Measurements from ENCODE around the gene CBLN1. TPM values are rescaled to one million over a fixed set of nuclear protein-coding genes. Genes with fewer than 3 reads are reported as not detected.

Gene CBLN1
- total RNA-seq (2022) = not detected in 2 replicates
- Bru-seq, nascent RNA = not detected
- not detected for BruChase-seq, experiment 1, labeled RNA remaining after a 6-hour chase
- BruChase-seq, experiment 2, labeled RNA remaining after a 2-hour chase = not detected
- long read RNA-seq = 0 reads

DNA sequence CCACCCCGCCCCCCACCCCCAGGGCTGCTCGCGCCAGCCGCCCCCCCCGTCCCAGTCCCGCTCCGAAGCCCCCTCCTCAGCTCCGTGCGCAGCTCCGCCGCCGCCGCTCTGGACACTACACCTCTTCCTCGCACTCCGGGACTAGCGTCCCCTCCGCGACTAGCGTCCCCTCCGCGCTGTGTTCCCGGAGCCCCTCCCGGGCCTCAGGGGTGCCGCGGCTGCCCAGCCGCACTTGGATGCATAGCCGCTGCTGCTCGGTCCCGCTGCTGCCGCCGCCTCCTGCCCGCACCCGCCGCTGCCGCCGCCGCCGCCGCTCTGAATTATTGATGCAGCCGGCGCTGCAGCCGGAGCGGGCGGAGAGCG lies at the start of gene CBLN1:
TSS of gene CBLN1 (minus strand) at position 359 of the 363 bp plus-strand sequence. CDS start 373 bp downstream, outside the sequence.
- no peak within 1 kb of the TSS for H3K27ac Mint-ChIP-seq (ENCODE audit: low read depth, unreplicated experiment)

DNA sequence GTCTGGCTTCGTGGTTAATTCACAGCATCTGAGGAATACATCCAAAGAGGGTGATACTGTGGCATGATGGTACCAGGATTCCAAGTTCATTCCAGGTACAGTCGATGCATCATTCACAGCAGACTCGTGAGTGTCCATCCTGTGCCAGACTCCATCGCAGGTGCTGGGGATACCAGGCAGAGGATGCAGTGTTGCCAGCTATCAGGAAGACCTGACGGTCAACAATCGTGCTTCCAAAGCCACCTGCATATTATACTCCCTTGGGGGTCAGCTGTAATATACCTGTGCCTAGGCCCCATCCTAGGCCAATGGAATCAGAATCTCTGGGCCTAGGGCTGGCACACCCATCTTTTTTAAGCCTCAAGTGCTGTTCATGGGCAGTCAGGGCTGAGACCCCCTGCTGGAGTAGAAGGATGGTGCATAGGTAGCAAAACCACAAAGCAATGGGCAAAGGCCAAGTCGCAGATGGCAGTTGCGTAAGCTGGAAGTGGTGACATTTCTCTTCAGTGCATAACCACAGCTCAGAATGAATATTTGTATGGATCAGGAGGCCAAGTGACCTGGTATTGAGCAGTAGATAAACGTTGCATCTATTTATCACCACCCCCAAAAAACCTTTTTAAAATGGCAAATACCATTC lies 49.0 kb upstream of the CBLN1 start:
- peaks cover 20% of the 10 kb centered on the region for H3K27me3 Mint-ChIP-seq (ENCODE audit: insufficient read depth, unreplicated experiment)
- no peak for DNase-seq (ENCODE audit: unreplicated experiment)
- TF ChIP-seq, protein P1, sequence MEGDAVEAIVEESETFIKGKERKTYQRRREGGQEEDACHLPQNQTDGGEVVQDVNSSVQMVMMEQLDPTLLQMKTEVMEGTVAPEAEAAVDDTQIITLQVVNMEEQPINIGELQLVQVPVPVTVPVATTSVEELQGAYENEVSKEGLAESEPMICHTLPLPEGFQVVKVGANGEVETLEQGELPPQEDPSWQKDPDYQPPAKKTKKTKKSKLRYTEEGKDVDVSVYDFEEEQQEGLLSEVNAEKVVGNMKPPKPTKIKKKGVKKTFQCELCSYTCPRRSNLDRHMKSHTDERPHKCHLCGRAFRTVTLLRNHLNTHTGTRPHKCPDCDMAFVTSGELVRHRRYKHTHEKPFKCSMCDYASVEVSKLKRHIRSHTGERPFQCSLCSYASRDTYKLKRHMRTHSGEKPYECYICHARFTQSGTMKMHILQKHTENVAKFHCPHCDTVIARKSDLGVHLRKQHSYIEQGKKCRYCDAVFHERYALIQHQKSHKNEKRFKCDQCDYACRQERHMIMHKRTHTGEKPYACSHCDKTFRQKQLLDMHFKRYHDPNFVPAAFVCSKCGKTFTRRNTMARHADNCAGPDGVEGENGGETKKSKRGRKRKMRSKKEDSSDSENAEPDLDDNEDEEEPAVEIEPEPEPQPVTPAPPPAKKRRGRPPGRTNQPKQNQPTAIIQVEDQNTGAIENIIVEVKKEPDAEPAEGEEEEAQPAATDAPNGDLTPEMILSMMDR (IDR thresholded peaks at IDR 0.05; ENCODE audit: unreplicated experiment) = no peak
- H3K27ac Mint-ChIP-seq (ENCODE audit: low read depth, unreplicated experiment) = no peak overlapping the region
- ChIA-PET CTCF (interaction anchor here (7.1 kb wide), 1 partner anchor 20 kb away, joined by 52 read pairs; no protein-coding TSS in a partner anchor), POLR2A (no interaction called here)
- intact Hi-C loops (cut with micrococcal nuclease) = no loop called here
- H3K4me3 Mint-ChIP-seq (ENCODE audit: unreplicated experiment) = no peak overlapping the region
- H3K4me1 Mint-ChIP-seq (ENCODE audit: insufficient read depth, unreplicated experiment) = no peaks in the 10 kb centered on the region
- no TSS peak for BruUV-seq (replicated peaks)
- H3K9me3 Mint-ChIP-seq (ENCODE audit: unreplicated experiment) = no peaks in the 10 kb centered on the region
- H3K36me3 Mint-ChIP-seq (ENCODE audit: insufficient read depth, unreplicated experiment) = no peaks in the 10 kb centered on the region

More for the DNA sequence above, at the start of gene CBLN1:
- H3K36me3 Mint-ChIP-seq (ENCODE audit: insufficient read depth, unreplicated experiment) = no peaks in the 10 kb centered on the region
- no peak within 1 kb of the TSS for H3K4me3 Mint-ChIP-seq (ENCODE audit: unreplicated experiment)
- TF ChIP-seq, protein P1 (IDR thresholded peaks at IDR 0.05; ENCODE audit: unreplicated experiment) = no peak
- H3K27me3 Mint-ChIP-seq (ENCODE audit: insufficient read depth, unreplicated experiment) = peaks cover 11% of the 10 kb centered on the region
- no TSS peak for BruUV-seq (replicated peaks)
- CTCF ChIA-PET = no interaction called here
- peaks cover 16% of the 10 kb centered on the region for H3K9me3 Mint-ChIP-seq (ENCODE audit: unreplicated experiment)
- POLR2A ChIA-PET = no interaction called here
- DNase-seq (ENCODE audit: unreplicated experiment) = no peak
- intact Hi-C loops (cut with micrococcal nuclease) = no loop called here
- no peaks in the 10 kb centered on the region for H3K4me1 Mint-ChIP-seq (ENCODE audit: insufficient read depth, unreplicated experiment)

DNA sequence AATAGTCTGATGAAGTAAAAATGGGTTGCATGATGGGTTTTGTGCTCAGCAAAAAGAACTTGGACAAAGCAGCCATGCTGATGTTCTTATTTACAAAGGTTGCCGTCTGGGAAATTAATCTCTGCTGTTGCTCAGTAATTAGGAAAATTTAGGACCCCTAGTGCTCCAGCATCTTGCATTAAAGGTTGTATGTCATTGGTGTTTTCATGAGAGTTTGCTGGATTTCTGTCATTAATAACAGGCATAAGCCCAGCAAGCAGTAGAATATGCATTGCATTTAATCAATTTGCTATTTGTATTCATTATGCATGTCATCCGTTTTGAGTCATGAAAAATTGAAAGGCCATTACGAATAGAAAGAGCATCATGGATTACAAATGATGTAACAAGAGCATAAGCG lies 46.7 kb upstream of the CBLN1 start:
- no peak overlapping the region for H3K27ac Mint-ChIP-seq (ENCODE audit: low read depth, unreplicated experiment)
- no peak overlapping the region for H3K4me3 Mint-ChIP-seq (ENCODE audit: unreplicated experiment)
- DNase-seq (ENCODE audit: unreplicated experiment) = no peak
- intact Hi-C loops (cut with micrococcal nuclease) = no loop called here
- TF ChIP-seq, protein P1 (IDR thresholded peaks at IDR 0.05; ENCODE audit: unreplicated experiment) = no peak
- no TSS peak for BruUV-seq (replicated peaks)
- H3K27me3 Mint-ChIP-seq (ENCODE audit: insufficient read depth, unreplicated experiment) = peaks cover 11% of the 10 kb centered on the region
- ChIA-PET CTCF (interaction anchor here (0.7 kb wide), 1 partner anchor 631 kb away, joined by 3 read pairs; no protein-coding TSS in a partner anchor), POLR2A (no interaction called here)
- no peaks in the 10 kb centered on the region for H3K4me1 Mint-ChIP-seq (ENCODE audit: insufficient read depth, unreplicated experiment)
- no peaks in the 10 kb centered on the region for H3K9me3 Mint-ChIP-seq (ENCODE audit: unreplicated experiment)
- H3K36me3 Mint-ChIP-seq (ENCODE audit: insufficient read depth, unreplicated experiment) = no peaks in the 10 kb centered on the region

DNA sequence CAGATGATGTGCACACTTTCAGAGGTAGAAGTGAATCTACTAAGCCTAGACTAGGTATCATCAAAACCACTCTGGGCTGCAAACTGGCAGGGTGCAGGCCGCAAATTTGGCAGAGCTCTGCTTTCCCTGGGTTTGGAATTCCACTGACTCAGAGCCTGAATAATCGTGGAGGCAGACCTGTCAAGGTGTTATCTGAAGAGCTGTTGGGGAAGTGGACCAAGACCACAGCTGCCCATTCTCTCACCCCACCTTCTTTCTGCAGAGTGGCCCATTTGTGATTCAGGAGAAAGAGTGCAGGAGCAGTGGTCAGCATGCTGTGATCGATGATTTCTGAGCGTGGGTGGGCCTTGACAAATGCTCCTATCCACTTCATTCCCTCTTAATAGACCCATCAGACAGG lies 45.8 kb upstream of the CBLN1 start:
- ChIA-PET POLR2A (no interaction called here), CTCF (interaction anchor here (0.7 kb wide), 2 partner anchors 82 to 630 kb away, joined by 3 read pairs; no protein-coding TSS in a partner anchor)
- no peaks in the 10 kb centered on the region for H3K9me3 Mint-ChIP-seq (ENCODE audit: unreplicated experiment)
- peaks cover 11% of the 10 kb centered on the region for H3K27me3 Mint-ChIP-seq (ENCODE audit: insufficient read depth, unreplicated experiment)
- H3K27ac Mint-ChIP-seq (ENCODE audit: low read depth, unreplicated experiment) = no peak overlapping the region
- no peaks in the 10 kb centered on the region for H3K36me3 Mint-ChIP-seq (ENCODE audit: insufficient read depth, unreplicated experiment)
- DNase-seq (ENCODE audit: unreplicated experiment) = no peak
- BruUV-seq (replicated peaks) = no TSS peak
- TF ChIP-seq, protein P1 (IDR thresholded peaks at IDR 0.05; ENCODE audit: unreplicated experiment) = no peak
- no peak overlapping the region for H3K4me3 Mint-ChIP-seq (ENCODE audit: unreplicated experiment)
- intact Hi-C loops (cut with micrococcal nuclease) = no loop called here
- no peaks in the 10 kb centered on the region for H3K4me1 Mint-ChIP-seq (ENCODE audit: insufficient read depth, unreplicated experiment)
